HCT116 (cell line): Measurements from ENCODE around the gene UBE2O. TPM values are rescaled to one million over a fixed set of nuclear protein-coding genes. Genes with fewer than 3 reads are reported as not detected.

Source experiments
- ATAC-seq: fragments of 200-7000 bp; cut with Tn5 transposase; 2 replicates; pipeline ENCODE4 v1.9.1; 2020; ENCODE audit warnings: mild to moderate bottlenecking, moderate library complexity
- BruUV-seq: library from RNA; stranded (reverse); fragments of 400-500 nt; replicated peaks from 2 replicates; lab custom pipeline; 2021; lab: Mats Ljungman, UMichigan
- CTCF ChIA-PET: fragments of 300-600 bp; sonication (Branson Sonifier 250); formaldehyde crosslinking; loops from one replicate; lab custom pipeline; 2021; ENCODE audit warnings: antibody characterized with exemption; lab: Charles Lee
- POLR2A ChIA-PET: fragments of 300-600, 350-600 bp; sonication (Branson Sonifier 250); formaldehyde crosslinking; loops from one replicate; lab custom pipeline; 2021; ENCODE audit warnings: antibody characterized with exemption; lab: Charles Lee
- RAD21 ChIA-PET, 2 experiments: fragments of 300-600 bp; sonication (Branson Sonifier 250); formaldehyde crosslinking; loops; one replicate each; lab custom pipeline; 2023; ENCODE audit warnings: low total read pairs in 2 of 2; ENCODE audit not compliant: uncharacterized antibody in 2 of 2, unreplicated experiment in 2 of 2, low non-redundant PET in 1 of 2; lab: Charles Lee
- DNase-seq: peaks from one replicate; pipeline ENCODE4 v3.0.0-alpha.2; 2010; ENCODE audit warnings: low read depth, low spot score
- H2AFZ ChIP-seq: fragments of 200-600 bp; shearing (Covaris generic), sonication (generic); 2 replicates; pipeline ENCODE4 v1.6.1; 2017; ENCODE audit warnings: low read depth, mixed run types, mixed read lengths, antibody characterized with exemption, low read length; ENCODE audit not compliant: poor library complexity, severe bottlenecking
- H3K27ac ChIP-seq: 2 replicates; pipeline ENCODE4 v1.5.1; 2012; ENCODE audit warnings: low read depth, low read length
- H3K27me3 ChIP-seq: fragments of 200-600 bp; sonication (generic); 2 replicates; pipeline ENCODE4 v1.6.1; 2016; ENCODE audit warnings: mixed run types, low read length, mixed read lengths; ENCODE audit not compliant: insufficient read depth
- H3K36me3 ChIP-seq, 2 experiments: fragments of 200-500 bp in 1 of 2; fragments of 200-600 bp in 1 of 2; sonication (Bioruptor generic) in 1 of 2; sonication (generic) in 1 of 2; 2 replicates each; pipeline versions ENCODE4 v1.5.1 to v1.6.1; 2014 to 2016; ENCODE audit warnings: low read length in 2 of 2, inconsistent platforms in 1 of 2, mixed read lengths in 1 of 2, mixed run types in 1 of 2; ENCODE audit not compliant: insufficient read depth in 2 of 2, control insufficient read depth in 1 of 2
- H3K4me1 ChIP-seq, 2 experiments: fragments of 200-600 bp in 1 of 2; sonication (generic) in 1 of 2; 2 replicates each; pipeline versions ENCODE4 v1.5.1 to v1.6.1; 2012 to 2017; ENCODE audit warnings: low read length in 2 of 2, inconsistent platforms in 1 of 2, mild to moderate bottlenecking in 1 of 2, mixed read lengths in 1 of 2, mixed run types in 1 of 2, moderate library complexity in 1 of 2; ENCODE audit not compliant: insufficient read depth in 2 of 2, control insufficient read depth in 1 of 2
- H3K4me2 ChIP-seq: fragments of 200-600 bp; sonication (generic); 2 replicates; pipeline ENCODE4 v1.6.1; 2017; ENCODE audit warnings: mixed run types, low read length, mixed read lengths
- H3K4me3 ChIP-seq, 2 experiments: fragments of 200-600 bp in 1 of 2; sonication (generic) in 1 of 2; replicated peaks in 1 of 2; 2 replicates each; pipeline ENCODE4 v1.5.1; 2011 to 2016; ENCODE audit warnings: low read length in 2 of 2, control low read depth in 1 of 2, low read depth in 1 of 2, mild to moderate bottlenecking in 1 of 2, mixed read lengths in 1 of 2, mixed run types in 1 of 2
- H3K79me2 ChIP-seq: fragments of 200-600 bp; sonication (generic); 2 replicates; pipeline ENCODE4 v1.6.1; 2017; ENCODE audit warnings: mild to moderate bottlenecking, mixed run types, low read length, moderate library complexity, mixed read lengths; ENCODE audit not compliant: insufficient read depth
- H3K9ac ChIP-seq: fragments of 200-600 bp; sonication (generic); 2 replicates; pipeline ENCODE4 v1.6.1; 2016; ENCODE audit warnings: low read length, mixed read lengths
- H3K9me2 ChIP-seq: fragments of 200-600 bp; sonication (generic), shearing (Covaris generic); 2 replicates; pipeline ENCODE4 v1.6.1; 2017; ENCODE audit warnings: mixed run types, mild to moderate bottlenecking, moderate library complexity; ENCODE audit not compliant: insufficient read depth
- H3K9me3 ChIP-seq, 2 experiments: fragments of 200-500 bp in 1 of 2; fragments of 200-600 bp in 1 of 2; sonication (Bioruptor generic) in 1 of 2; sonication (generic) in 1 of 2; 2 replicates each; pipeline ENCODE4 v1.6.1; 2014 to 2017; ENCODE audit warnings: low read length in 2 of 2, mixed read lengths in 2 of 2, inconsistent platforms in 1 of 2, low read depth in 1 of 2, mild to moderate bottlenecking in 1 of 2, mixed run types in 1 of 2, moderate library complexity in 1 of 2; ENCODE audit not compliant: control insufficient read depth in 1 of 2, insufficient read depth in 1 of 2
- H4K20me1 ChIP-seq: fragments of 200-600 bp; sonication (generic), shearing (Covaris generic); 2 replicates; pipeline ENCODE4 v1.6.1; 2017; ENCODE audit warnings: mixed run types, mild to moderate bottlenecking, moderate library complexity; ENCODE audit not compliant: insufficient read depth
- CTCF ChIP-seq, 3 experiments: fragments of 200-600 bp in 1 of 3; sonication (generic) in 1 of 3; IDR thresholded peaks in 2 of 3; conservative IDR thresholded peaks in 1 of 3; 2 replicates each; pipeline ENCODE4 v1.5.1; 2012 to 2017; ENCODE audit warnings: low read depth in 2 of 3, low read length in 2 of 3, antibody characterized with exemption in 1 of 3, borderline replicate concordance in 1 of 3, control low read depth in 1 of 3, mild to moderate bottlenecking in 1 of 3, mixed read lengths in 1 of 3, mixed run types in 1 of 3, moderate library complexity in 1 of 3; ENCODE audit not compliant: insufficient read depth in 1 of 3
- ELF1 ChIP-seq: IDR thresholded peaks from 2 replicates; pipeline ENCODE4 v1.6.1; 2012; ENCODE audit warnings: low read depth, borderline replicate concordance
- EZH2phosphoT487 ChIP-seq: fragments of 200-600 bp; IDR thresholded peaks from 2 replicates; pipeline ENCODE4 v1.6.1; 2018; ENCODE audit warnings: antibody characterized with exemption, borderline replicate concordance
- MAX ChIP-seq: IDR thresholded peaks from 2 replicates; pipeline ENCODE4 v1.6.1; 2012
- POLR2AphosphoS5 ChIP-seq: IDR thresholded peaks from 2 replicates; pipeline ENCODE4 v1.6.1; 2011; ENCODE audit warnings: mild to moderate bottlenecking, low read depth, low read length, moderate library complexity
- intact Hi-C: fragments of 100-400 bp; cut with micrococcal nuclease; formaldehyde crosslinking; loops from 2 replicates; pipeline ENCODE4 v1.10.0; 2022
- total RNA-seq: library from RNA; stranded (reverse); gene quantifications from one replicate; pipeline ENCODE4 v1.2.1, GENCODE V29; 2021; ENCODE audit not compliant: unreplicated experiment
- TF ChIP-seq, protein P1 (sequence below): IDR thresholded peaks from 2 replicates; pipeline ENCODE4 v1.6.1; 2012; ENCODE audit warnings: low read depth

The UBE2O gene
- total RNA-seq, 1 experiment from 2014 or later = 59.1 TPM

GRCh38 chr17:76422860-76423259 lies 30.1 kb downstream of the UBE2O start:
- ATAC-seq (no peak), DNase-seq (no peak)
- H3K4me3 ChIP-seq = no peak overlapping the region
- no peak overlapping the region for H3K4me2 ChIP-seq
- peaks cover 4% of the 10 kb centered on the region; the same call in 1 of the 2 replicates for H4K20me1 ChIP-seq
- ChIA-PET POLR2A (no interaction called here), CTCF (interaction anchor here (0.7 kb wide), 1 partner anchor 12 kb away, joined by 4 read pairs; no protein-coding TSS in a partner anchor), RAD21 (interaction anchor here in 1 of 2 experiments (0.6 kb wide), 1 partner anchor 52 kb away, joined by 4 read pairs; no protein-coding TSS in a partner anchor)
- peaks cover 0 to 4% of the 10 kb centered on the region in 2 experiments; a peak in 1 of 4 replicates for H3K4me1 ChIP-seq
- no peaks in the 10 kb centered on the region for H3K9me3 ChIP-seq
- TF ChIP-seq CTCF (IDR thresholded peaks at IDR 0.05 in 2 of 3, conservative IDR thresholded peaks at IDR 0.05 in 1 of 3; ENCODE audit: borderline replicate concordance in 1 of 3, insufficient read depth in 1 of 3, low read depth in 2 of 3, low read length in 2 of 3) (no peak), POLR2AphosphoS5 (no peak), EZH2phosphoT487 (no peak), ELF1 (no peak), MAX (no peak)
- TF ChIP-seq, protein P1, sequence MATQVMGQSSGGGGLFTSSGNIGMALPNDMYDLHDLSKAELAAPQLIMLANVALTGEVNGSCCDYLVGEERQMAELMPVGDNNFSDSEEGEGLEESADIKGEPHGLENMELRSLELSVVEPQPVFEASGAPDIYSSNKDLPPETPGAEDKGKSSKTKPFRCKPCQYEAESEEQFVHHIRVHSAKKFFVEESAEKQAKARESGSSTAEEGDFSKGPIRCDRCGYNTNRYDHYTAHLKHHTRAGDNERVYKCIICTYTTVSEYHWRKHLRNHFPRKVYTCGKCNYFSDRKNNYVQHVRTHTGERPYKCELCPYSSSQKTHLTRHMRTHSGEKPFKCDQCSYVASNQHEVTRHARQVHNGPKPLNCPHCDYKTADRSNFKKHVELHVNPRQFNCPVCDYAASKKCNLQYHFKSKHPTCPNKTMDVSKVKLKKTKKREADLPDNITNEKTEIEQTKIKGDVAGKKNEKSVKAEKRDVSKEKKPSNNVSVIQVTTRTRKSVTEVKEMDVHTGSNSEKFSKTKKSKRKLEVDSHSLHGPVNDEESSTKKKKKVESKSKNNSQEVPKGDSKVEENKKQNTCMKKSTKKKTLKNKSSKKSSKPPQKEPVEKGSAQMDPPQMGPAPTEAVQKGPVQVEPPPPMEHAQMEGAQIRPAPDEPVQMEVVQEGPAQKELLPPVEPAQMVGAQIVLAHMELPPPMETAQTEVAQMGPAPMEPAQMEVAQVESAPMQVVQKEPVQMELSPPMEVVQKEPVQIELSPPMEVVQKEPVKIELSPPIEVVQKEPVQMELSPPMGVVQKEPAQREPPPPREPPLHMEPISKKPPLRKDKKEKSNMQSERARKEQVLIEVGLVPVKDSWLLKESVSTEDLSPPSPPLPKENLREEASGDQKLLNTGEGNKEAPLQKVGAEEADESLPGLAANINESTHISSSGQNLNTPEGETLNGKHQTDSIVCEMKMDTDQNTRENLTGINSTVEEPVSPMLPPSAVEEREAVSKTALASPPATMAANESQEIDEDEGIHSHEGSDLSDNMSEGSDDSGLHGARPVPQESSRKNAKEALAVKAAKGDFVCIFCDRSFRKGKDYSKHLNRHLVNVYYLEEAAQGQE = no peak
- H3K27me3 ChIP-seq = no peaks in the 10 kb centered on the region
- no peaks in the 10 kb centered on the region; a peak in 1 of 4 replicates for H3K36me3 ChIP-seq
- BruUV-seq = no TSS peak
- no peak overlapping the region for H3K27ac ChIP-seq
- no peaks in the 10 kb centered on the region for H3K9me2 ChIP-seq
- peaks cover 88% of the 10 kb centered on the region for H3K79me2 ChIP-seq
- no peak overlapping the region for H2AFZ ChIP-seq
- intact Hi-C loops = no loop called here
- H3K9ac ChIP-seq = no peak overlapping the region
